H1 (cell line): Measurements from ENCODE around the gene MYOM1. TPM values are rescaled to one million over a fixed set of nuclear protein-coding genes. Genes with fewer than 3 reads are reported as not detected.

ENCODE experiments used
- CHD2 ChIP-seq: IDR thresholded peaks from 2 replicates; pipeline ENCODE4 v1.6.1; 2012; ENCODE audit warnings: low read length, improper control_type of control experiment
- RBBP5 ChIP-seq: IDR thresholded peaks from 2 replicates; pipeline ENCODE4 v1.7.1; 2012; ENCODE audit warnings: low read depth, mild to moderate bottlenecking, inconsistent platforms, low read length, moderate library complexity, borderline replicate concordance
- SP4 ChIP-seq: IDR thresholded peaks from 2 replicates; pipeline ENCODE4 v1.6.1; 2012; ENCODE audit warnings: low read length, inconsistent platforms
- TBP ChIP-seq: IDR thresholded peaks from 2 replicates; pipeline ENCODE4 v1.6.1; 2011; ENCODE audit warnings: low read depth, low read length, improper control_type of control experiment
- polyA plus RNA-seq, 7 experiments: library from polyadenylated mRNA; depleted of rRNA in 3 of 7; stranded (reverse) in 5 of 7; unstranded in 2 of 7; fragments of >200 nt in 5 of 7; fragments of 200-250 nt in 2 of 7; gene quantifications; 1 replicate in 5 of 7; 2 replicates in 1 of 7; 4 replicates in 1 of 7; pipeline versions ENCODE4 v1.2.1 to v1.2.3, GENCODE V29; 2011 to 2013; ENCODE audit warnings: missing spikeins in 2 of 7, mixed read lengths in 2 of 7
- total RNA-seq: library from RNA; stranded (reverse); fragmentation: NEBNext Ultra II Directional; extraction: Animal tissue kit (Norgen Biotek cat#: 25700); gene quantifications from 2 replicates; pipeline ENCODE4 v1.2.1, GENCODE V29; 2021

MYOM1 gene
- total and polyA plus RNA-seq, 2 of the 8 experiments (the other 6 are each of a cell fraction or from before 2014, with no cell fraction given) = 0.06 to 0.32 TPM

DNA sequence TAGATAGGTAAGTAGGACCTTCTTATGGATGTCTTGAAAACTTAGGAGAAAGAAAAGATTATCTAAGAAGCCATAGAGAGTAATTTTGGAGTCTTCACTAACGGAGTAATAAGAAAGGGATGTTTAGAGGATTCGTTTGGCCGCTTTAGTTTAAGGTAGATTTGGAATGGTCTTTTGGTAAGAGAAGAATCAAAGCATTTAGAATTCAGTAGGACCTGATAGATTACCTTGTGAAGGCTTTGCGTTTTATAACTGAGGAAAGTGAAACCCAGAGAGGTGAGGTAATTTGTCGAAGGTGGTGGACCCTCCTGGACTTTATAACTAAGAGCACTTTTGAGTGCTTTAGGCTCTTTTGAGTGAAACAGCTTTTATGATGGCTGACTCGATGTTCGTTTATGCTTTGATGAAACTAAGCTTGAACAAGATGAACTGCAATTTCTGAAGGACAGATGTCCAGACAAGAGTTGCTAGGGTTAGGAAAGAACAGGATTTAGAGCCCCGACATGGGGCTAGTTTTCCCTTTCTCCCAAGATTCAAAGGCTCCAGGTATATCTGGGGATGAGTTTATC lies 43.4 kb upstream of the MYOM1 start (continued):
- TF ChIP-seq SP4 = no peak
- no peak for TF ChIP-seq RBBP5
- no peak for TF ChIP-seq TBP
- no peak for TF ChIP-seq CHD2
